Right renal cortex interstitium (tissue), 3 donors: Measurements from ENCODE around the gene PLA2G2D. TPM values are rescaled to one million over a fixed set of nuclear protein-coding genes. Genes with fewer than 3 reads are reported as not detected.

Experiments used
- DNase-seq, 3 donors: peaks; one replicate each; pipeline ENCODE4 v3.0.0-alpha.2; 2013; ENCODE audit warnings: low read depth in 3 of 3, low spot score in 2 of 3
- polyA plus RNA-seq, 3 donors: library from polyadenylated mRNA; unstranded; fragments of 120-200 nt; gene quantifications; one replicate each; pipeline ENCODE4 v1.2.1, GENCODE V29; 2013; ENCODE audit not compliant: insufficient read length in 3 of 3

PLA2G2D gene
- polyA plus RNA-seq, 3 donors, result 0.06 to 0.10 (median 0.08) TPM

- no peak for DNase-seq
Observed at GRCh38 chr1:20072771-20073170, 46.6 kb downstream of the PLA2G2D start.

GRCh38 chr1:20071416-20071815 is 47.9 kb downstream of the PLA2G2D start:
- no peak for DNase-seq

GRCh38 chr1:20070357-20070756 is 49.0 kb downstream of the PLA2G2D start:
- no peak for DNase-seq

- DNase-seq, result no peak
Observed at GRCh38 chr1:20069874-20070273, 49.5 kb downstream of the PLA2G2D start, which contains the start of gene PLA2G5. Gene PLA2G5, plus strand, starts transcription at chr1:20070194. Its CDS starts 14,637 bp downstream, at chr1:20084831.

GRCh38 chr1:20068722-20069121 is 50.6 kb downstream of the PLA2G2D start:
- DNase-seq, result no peak

- no peak for DNase-seq
Observed at GRCh38 chr1:20063861-20064292, 55.5 kb downstream of the PLA2G2D start.

Other genes with a start within 250 kb of the PLA2G2D start
- 10 to 100 TPM; 12.3 to 20.0 (median 16.8) TPM for gene OTUD3, start 237.1 kb downstream of the PLA2G2D start, polyA plus RNA-seq
- not detected for gene PLA2G2E, start 195.9 kb downstream of the PLA2G2D start, polyA plus RNA-seq
- not detected for gene PLA2G2A, start 139.9 kb downstream of the PLA2G2D start, polyA plus RNA-seq
- under 1 TPM in 1 of 3 donors, not detected in 2; 0.21 TPM for gene PLA2G5, start 49.3 kb downstream of the PLA2G2D start, polyA plus RNA-seq
- gene PLA2G2F, start 19.8 kb upstream of the PLA2G2D start, polyA plus RNA-seq, result under 1 TPM in 2 of 3 donors, not detected in 1; 0.12 to 0.37 TPM
- 1 to 10 TPM; 5.6 to 6.9 (median 6.1) TPM for gene UBXN10, start 66.6 kb upstream of the PLA2G2D start, polyA plus RNA-seq
- under 1 TPM in 1 of 3 donors, not detected in 2; 0.15 TPM for gene PLA2G2C, start 67.0 kb upstream of the PLA2G2D start, polyA plus RNA-seq
- gene VWA5B1, start 171.3 kb upstream of the PLA2G2D start, polyA plus RNA-seq, result 1 to 10 TPM in 1 of 3 donors, under 1 TPM in 2; 0.65 to 1.2 (median 0.69) TPM